Breast epithelium (tissue), 3 donors: ENCODE data around the gene HRAS.

ENCODE experiments used
- POLR2A ChIP-seq: fragments of 450-650 bp; IDR thresholded peaks from one replicate; pipeline ENCODE4 v1.6.1; 2016; ENCODE audit warnings: antibody characterized with exemption, mild to moderate bottlenecking, moderate library complexity
- TF ChIP-seq, protein P1 (sequence below), 3 donors: fragments of 450-650 bp; IDR thresholded peaks; one replicate each; pipeline ENCODE4 v1.5.1; 2016 to 2017; ENCODE audit warnings: antibody characterized with exemption in 3 of 3, mild to moderate bottlenecking in 3 of 3, moderate library complexity in 3 of 3

DNA sequence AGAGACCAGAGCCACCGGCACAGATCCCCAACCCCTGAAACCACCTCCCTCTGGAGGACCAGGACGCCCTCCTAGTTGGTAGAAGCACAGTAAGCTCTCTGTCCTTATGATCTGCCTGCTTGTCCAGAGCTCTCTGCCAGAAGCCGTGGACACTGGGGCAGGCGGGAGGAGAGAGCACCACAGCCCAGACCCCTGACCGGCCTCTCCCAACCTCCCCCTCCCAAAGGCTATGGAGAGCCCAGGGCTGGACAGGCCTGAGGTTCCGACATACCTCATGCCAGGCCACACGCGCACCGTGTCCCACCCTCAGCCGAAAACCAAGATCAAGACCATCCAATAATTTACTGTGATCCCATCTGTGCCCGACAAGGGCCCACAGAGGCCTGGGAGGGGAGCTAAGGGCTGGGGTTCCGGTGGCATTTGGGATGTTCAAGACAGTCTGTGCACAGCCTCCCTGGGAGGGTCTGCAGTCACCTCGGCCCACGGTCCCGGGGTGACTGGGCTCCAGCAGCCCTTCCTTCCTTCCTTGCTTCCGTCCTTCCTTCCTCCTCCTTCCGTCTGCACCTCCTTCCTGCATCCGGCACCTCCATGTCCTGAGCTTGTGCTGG, 3.4 kb downstream of the HRAS start:
- no peak for TF ChIP-seq POLR2A
- TF ChIP-seq, protein P1, sequence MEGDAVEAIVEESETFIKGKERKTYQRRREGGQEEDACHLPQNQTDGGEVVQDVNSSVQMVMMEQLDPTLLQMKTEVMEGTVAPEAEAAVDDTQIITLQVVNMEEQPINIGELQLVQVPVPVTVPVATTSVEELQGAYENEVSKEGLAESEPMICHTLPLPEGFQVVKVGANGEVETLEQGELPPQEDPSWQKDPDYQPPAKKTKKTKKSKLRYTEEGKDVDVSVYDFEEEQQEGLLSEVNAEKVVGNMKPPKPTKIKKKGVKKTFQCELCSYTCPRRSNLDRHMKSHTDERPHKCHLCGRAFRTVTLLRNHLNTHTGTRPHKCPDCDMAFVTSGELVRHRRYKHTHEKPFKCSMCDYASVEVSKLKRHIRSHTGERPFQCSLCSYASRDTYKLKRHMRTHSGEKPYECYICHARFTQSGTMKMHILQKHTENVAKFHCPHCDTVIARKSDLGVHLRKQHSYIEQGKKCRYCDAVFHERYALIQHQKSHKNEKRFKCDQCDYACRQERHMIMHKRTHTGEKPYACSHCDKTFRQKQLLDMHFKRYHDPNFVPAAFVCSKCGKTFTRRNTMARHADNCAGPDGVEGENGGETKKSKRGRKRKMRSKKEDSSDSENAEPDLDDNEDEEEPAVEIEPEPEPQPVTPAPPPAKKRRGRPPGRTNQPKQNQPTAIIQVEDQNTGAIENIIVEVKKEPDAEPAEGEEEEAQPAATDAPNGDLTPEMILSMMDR (IDR thresholded peaks at IDR 0.05), result no peak
